ENCODE measurements around the gene PHKB. TPM values are rescaled to one million over a fixed set of nuclear protein-coding genes. Genes with fewer than 3 reads are reported as not detected.

PHKB gene
- total RNA-seq, 4 donors from 2014 or later = 74.1 to 126 (median 101) TPM

GRCh38 chr16:47695756-47696155 lies 234.6 kb downstream of the PHKB start:
- Histone ChIP-seq H3K4me3 (no peak overlapping the region), H3K27me3 (no peaks in the 10 kb centered on the region), H3K4me1 (no peaks in the 10 kb centered on the region), H3K27ac (no peak overlapping the region), H3K36me3 (peaks cover 0 to 63% (median 25%) of the 10 kb centered on the region in 4 donors), H3K9me3 (no peaks in the 10 kb centered on the region)
- intact Hi-C loops (cut with DNase I; ENCODE audit: low total_unique reads) = loop anchor here (10.0 kb wide), 1 partner anchor 261 kb away; no protein-coding TSS in a partner anchor
- in situ Hi-C loops (cut with MboI; ENCODE audit: low pct_ligation_motif_present in 1 of 4, low pct_unique_long_range_greater_than_20kb in 1 of 4, low sequenced_read_pairs in 3 of 4) = no loop called here
- DNase-seq = no peak
- WGBS, 2 donors (ENCODE audit: low coverage in 1 of 2) = 95 to 98% methylated on average over 4 of the region's 4 CpGs
- no peak for TF ChIP-seq POLR2AphosphoS5 (IDR thresholded peaks at IDR 0.05)
- no peak for TF ChIP-seq CTCF (IDR thresholded peaks at IDR 0.05)
- no peak for TF ChIP-seq EP300 (IDR thresholded peaks at IDR 0.05; ENCODE audit: low read depth)
- TF ChIP-seq POLR2A (IDR thresholded peaks at IDR 0.05) = no peak

- Histone ChIP-seq H3K27ac (no peak overlapping the region), H3K9me3 (no peaks in the 10 kb centered on the region), H3K4me3 (no peak overlapping the region), H3K27me3 (no peaks in the 10 kb centered on the region), H3K36me3 (peaks cover 0 to 54% (median 24%) of the 10 kb centered on the region in 4 donors), H3K4me1 (no peaks in the 10 kb centered on the region)
- in situ Hi-C loops (cut with MboI; ENCODE audit: low pct_ligation_motif_present in 1 of 4, low pct_unique_long_range_greater_than_20kb in 1 of 4, low sequenced_read_pairs in 3 of 4) = no loop called here
- DNase-seq = no peak
- WGBS, 2 donors (ENCODE audit: low coverage in 1 of 2) = 85 to 91% methylated on average over 2 to 3 of the region's 3 CpGs
- TF ChIP-seq POLR2AphosphoS5 (IDR thresholded peaks at IDR 0.05) (no peak), POLR2A (IDR thresholded peaks at IDR 0.05) (no peak)
- intact Hi-C loops (cut with DNase I; ENCODE audit: low total_unique reads) = loop anchor here (10.0 kb wide), 1 partner anchor 263 kb away; no protein-coding TSS in a partner anchor
These were observed 236.7 kb downstream of the PHKB start for GRCh38 chr16:47697826-47698225.

GRCh38 chr16:47699106-47699505 lies 238.0 kb downstream of the PHKB start:
- no peaks in the 10 kb centered on the region for H3K27me3 ChIP-seq
- 63 to 82% methylated on average over 4 to 5 of the region's 5 CpGs for WGBS, 2 donors (ENCODE audit: low coverage in 1 of 2)
- in situ Hi-C loops (cut with MboI; ENCODE audit: low pct_ligation_motif_present in 1 of 4, low pct_unique_long_range_greater_than_20kb in 1 of 4, low sequenced_read_pairs in 3 of 4) (no loop called here), intact Hi-C loops (cut with DNase I; ENCODE audit: low total_unique reads) (loop anchor here (10.0 kb wide), 1 partner anchor 264 kb away; no protein-coding TSS in a partner anchor)
- H3K27ac ChIP-seq = no peak overlapping the region
- H3K4me3 ChIP-seq = no peak overlapping the region
- peaks cover 0 to 41% (median 20%) of the 10 kb centered on the region in 4 donors for H3K36me3 ChIP-seq
- DNase-seq = no peak
- TF ChIP-seq CTCF (IDR thresholded peaks at IDR 0.05) (no peak), EP300 (IDR thresholded peaks at IDR 0.05; ENCODE audit: low read depth) (no peak), POLR2A (IDR thresholded peaks at IDR 0.05) (no peak), POLR2AphosphoS5 (IDR thresholded peaks at IDR 0.05) (no peak)
- no peaks in the 10 kb centered on the region for H3K9me3 ChIP-seq
- no peaks in the 10 kb centered on the region for H3K4me1 ChIP-seq

- intact Hi-C loops (cut with DNase I; ENCODE audit: low total_unique reads) = no loop called here
- Histone ChIP-seq H3K4me3 (no peak overlapping the region), H3K27ac (no peak overlapping the region), H3K9me3 (no peaks in the 10 kb centered on the region), H3K4me1 (no peaks in the 10 kb centered on the region), H3K36me3 (peaks cover 0 to 24% (median 10%) of the 10 kb centered on the region in 4 donors), H3K27me3 (no peaks in the 10 kb centered on the region)
- DNase-seq = no peak
- in situ Hi-C loops (cut with MboI; ENCODE audit: low pct_ligation_motif_present in 1 of 4, low pct_unique_long_range_greater_than_20kb in 1 of 4, low sequenced_read_pairs in 3 of 4) = no loop called here
- no peak for TF ChIP-seq POLR2A (IDR thresholded peaks at IDR 0.05)
- TF ChIP-seq CTCF (IDR thresholded peaks at IDR 0.05) = no peak
- 74 to 76% methylated on average over 6 of the region's 6 CpGs for WGBS, 2 donors (ENCODE audit: low coverage in 1 of 2)
These were observed 239.9 kb downstream of the PHKB start for GRCh38 chr16:47700857-47701587.
